Gastrocnemius medialis (tissue), 4 donors: ENCODE results near the gene KLHL30.

Experiments used
- CTCF ChIP-seq, 5 experiments: fragments of 450-650 bp in 3 of 5; fragments of 200-600 bp in 2 of 5; sonication (generic) in 2 of 5; IDR thresholded peaks in 4 of 5; conservative IDR thresholded peaks in 1 of 5; 1 replicate in 4 of 5; 2 replicates in 1 of 5; pipeline ENCODE4 v1.5.1; 2016 to 2019; ENCODE audit warnings: antibody characterized with exemption in 5 of 5, mild to moderate bottlenecking in 3 of 5, moderate library complexity in 3 of 5
- POLR2A ChIP-seq, 2 donors: fragments of 450-650 bp; IDR thresholded peaks; one replicate each; pipeline ENCODE4 v1.6.1; 2017; ENCODE audit warnings: antibody characterized with exemption in 2 of 2, mild to moderate bottlenecking in 2 of 2, moderate library complexity in 2 of 2

DNA sequence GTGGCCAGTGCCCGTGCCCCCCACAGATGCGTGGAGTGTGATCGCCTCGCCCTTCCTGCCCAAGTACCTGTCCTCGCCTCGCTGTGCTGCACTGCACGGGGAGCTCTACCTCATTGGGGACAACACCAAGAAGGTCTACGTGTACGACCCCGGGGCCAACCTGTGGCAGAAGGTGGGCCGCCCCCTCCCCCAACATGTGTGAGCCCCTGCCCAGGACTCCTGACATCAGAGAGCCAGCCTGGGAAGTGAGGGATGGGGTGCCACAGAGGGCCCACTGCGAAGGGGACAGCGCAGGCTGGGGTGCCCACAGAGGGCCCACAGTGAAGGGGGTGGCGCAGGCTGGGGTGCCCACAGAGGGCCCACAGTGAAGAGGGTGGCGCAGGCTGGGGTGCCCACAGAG, 10.5 kb downstream of the KLHL30 start:
- no peak for TF ChIP-seq CTCF (IDR thresholded peaks at IDR 0.05 in 4 of 5, conservative IDR thresholded peaks at IDR 0.05 in 1 of 5)
- TF ChIP-seq POLR2A (IDR thresholded peaks at IDR 0.05): no peak
